Measurements from ENCODE around the gene PDE7B. TPM values are rescaled to one million over a fixed set of nuclear protein-coding genes. Genes with fewer than 3 reads are reported as not detected.

The PDE7B gene
- total and polyA plus RNA-seq, 10 donors: 0.54 to 4.6 (median 1.5) TPM

DNA sequence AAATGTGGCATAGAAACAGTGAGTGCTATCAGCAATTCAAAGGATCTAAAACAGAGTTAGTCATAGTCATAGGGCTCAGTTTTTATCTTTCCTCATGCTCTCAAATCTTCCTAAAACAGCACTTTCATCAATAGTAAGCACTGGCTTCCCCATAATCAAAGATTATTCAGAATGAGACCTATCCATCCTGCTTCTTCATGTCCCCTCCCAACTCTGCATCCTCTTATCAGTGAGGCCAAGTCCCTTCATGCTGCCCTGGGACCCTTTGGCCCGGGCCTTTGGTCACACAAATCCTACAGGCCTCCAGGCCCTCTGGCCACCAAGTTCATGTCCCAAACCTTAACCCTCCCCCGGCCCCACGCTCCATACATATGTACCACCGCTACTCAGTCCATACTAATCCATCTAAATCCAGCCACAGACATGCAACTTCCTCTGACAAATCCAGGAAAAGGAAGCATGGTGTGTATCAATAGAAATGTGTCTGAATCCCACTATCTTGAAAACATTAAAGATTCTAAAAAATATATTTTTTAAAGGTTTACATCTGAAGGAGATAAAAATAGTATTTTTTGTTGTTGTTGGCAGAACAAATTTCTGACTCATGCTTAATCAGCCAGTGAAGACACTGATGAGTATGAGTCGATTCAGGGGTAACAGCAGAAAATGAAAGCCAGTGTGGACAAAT, 143.5 kb downstream of the PDE7B start:
- TF ChIP-seq POLR2A (IDR thresholded peaks at IDR 0.05) (no peak), POLR2AphosphoS5 (IDR thresholded peaks at IDR 0.05) (no peak)
- TF ChIP-seq, protein P1, sequence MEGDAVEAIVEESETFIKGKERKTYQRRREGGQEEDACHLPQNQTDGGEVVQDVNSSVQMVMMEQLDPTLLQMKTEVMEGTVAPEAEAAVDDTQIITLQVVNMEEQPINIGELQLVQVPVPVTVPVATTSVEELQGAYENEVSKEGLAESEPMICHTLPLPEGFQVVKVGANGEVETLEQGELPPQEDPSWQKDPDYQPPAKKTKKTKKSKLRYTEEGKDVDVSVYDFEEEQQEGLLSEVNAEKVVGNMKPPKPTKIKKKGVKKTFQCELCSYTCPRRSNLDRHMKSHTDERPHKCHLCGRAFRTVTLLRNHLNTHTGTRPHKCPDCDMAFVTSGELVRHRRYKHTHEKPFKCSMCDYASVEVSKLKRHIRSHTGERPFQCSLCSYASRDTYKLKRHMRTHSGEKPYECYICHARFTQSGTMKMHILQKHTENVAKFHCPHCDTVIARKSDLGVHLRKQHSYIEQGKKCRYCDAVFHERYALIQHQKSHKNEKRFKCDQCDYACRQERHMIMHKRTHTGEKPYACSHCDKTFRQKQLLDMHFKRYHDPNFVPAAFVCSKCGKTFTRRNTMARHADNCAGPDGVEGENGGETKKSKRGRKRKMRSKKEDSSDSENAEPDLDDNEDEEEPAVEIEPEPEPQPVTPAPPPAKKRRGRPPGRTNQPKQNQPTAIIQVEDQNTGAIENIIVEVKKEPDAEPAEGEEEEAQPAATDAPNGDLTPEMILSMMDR (IDR thresholded peaks at IDR 0.05 in 8 of 11, conservative IDR thresholded peaks at IDR 0.05 in 3 of 11): no peak
- intact Hi-C loops (cut with DNase I; ENCODE audit: low total_unique reads): no loop called here
- DNase-seq: no peak
- Histone ChIP-seq H3K27me3 (replicated peaks in 1 of 7) (no peaks in the 10 kb centered on the region), H3K27ac (no peak overlapping the region), H3K4me1 (no peaks in the 10 kb centered on the region), H3K9me3 (peaks cover 0 to 12% (median 7%) of the 10 kb centered on the region in 8 donors), H3K36me3 (no peaks in the 10 kb centered on the region), H3K4me3 (no peak overlapping the region)
- 71 to 85% (median 74%) methylated on average over 5 of the region's 5 CpGs for WGBS, 5 donors

DNA sequence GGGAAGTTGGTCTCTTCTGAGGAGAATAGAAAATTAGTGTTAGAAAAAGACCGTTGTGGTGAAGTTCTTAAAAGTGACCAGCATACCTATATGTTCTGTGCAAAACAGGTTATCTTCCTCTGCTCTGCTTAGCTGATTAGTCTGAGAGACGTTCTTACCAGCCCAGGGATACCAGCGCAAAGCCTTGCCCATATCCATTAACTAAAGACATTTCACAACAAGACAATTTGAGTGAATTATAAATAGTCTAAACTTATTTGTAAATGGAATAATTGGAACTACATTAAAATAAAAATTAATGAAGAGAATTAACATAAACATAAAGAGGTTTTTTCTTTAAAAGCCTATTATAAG, 144.0 kb downstream of the PDE7B start:
- Histone ChIP-seq H3K27ac (no peak overlapping the region), H3K36me3 (no peaks in the 10 kb centered on the region), H3K4me1 (no peaks in the 10 kb centered on the region), H3K27me3 (replicated peaks in 1 of 7) (no peaks in the 10 kb centered on the region), H3K9me3 (peaks cover 0 to 16% (median 7%) of the 10 kb centered on the region in 8 donors), H3K4me3 (no peak overlapping the region)
- DNase-seq: no peak
- TF ChIP-seq, protein P1 (IDR thresholded peaks at IDR 0.05 in 8 of 11, conservative IDR thresholded peaks at IDR 0.05 in 3 of 11): no peak
- TF ChIP-seq POLR2AphosphoS5 (IDR thresholded peaks at IDR 0.05): no peak
- TF ChIP-seq POLR2A (IDR thresholded peaks at IDR 0.05): no peak
- intact Hi-C loops (cut with DNase I; ENCODE audit: low total_unique reads): no loop called here
- WGBS, 5 donors: 58 to 87% (median 79%) methylated on average over 3 of the region's 3 CpGs

GRCh38 chr6:135996668-135997067, 145.2 kb downstream of the PDE7B start:
- WGBS, 5 donors: 92 to 100% (median 96%) methylated on average over 2 of the region's 2 CpGs
- Histone ChIP-seq H3K4me1 (no peaks in the 10 kb centered on the region), H3K27ac (no peak overlapping the region), H3K36me3 (no peaks in the 10 kb centered on the region), H3K9me3 (peaks cover 0 to 17% (median 7%) of the 10 kb centered on the region in 8 donors), H3K4me3 (no peak overlapping the region), H3K27me3 (replicated peaks in 1 of 7) (no peaks in the 10 kb centered on the region)
- intact Hi-C loops (cut with DNase I; ENCODE audit: low total_unique reads): no loop called here
- DNase-seq: no peak
- TF ChIP-seq, protein P1 (IDR thresholded peaks at IDR 0.05 in 8 of 11, conservative IDR thresholded peaks at IDR 0.05 in 3 of 11): no peak
- TF ChIP-seq POLR2AphosphoS5 (IDR thresholded peaks at IDR 0.05): no peak
- no peak for TF ChIP-seq POLR2A (IDR thresholded peaks at IDR 0.05)

DNA sequence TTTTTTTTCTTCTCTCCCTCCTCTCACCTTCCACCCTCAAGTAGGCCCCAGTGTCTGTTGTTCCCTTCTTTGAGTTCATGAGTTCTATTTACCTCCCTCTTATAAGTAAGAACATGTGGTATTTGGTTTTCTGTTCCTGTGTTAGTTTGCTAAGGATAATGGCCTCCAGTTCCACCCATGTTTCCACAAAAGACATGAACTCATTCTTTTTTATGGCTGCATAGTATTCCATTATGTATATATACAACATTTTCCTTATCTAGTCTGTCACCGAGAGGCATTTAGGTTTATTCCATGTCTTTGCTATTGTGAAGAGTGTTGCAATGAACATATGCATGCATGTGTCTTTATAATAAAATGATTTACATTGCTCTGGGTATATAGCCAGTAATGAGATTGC, 147.9 kb downstream of the PDE7B start:
- TF ChIP-seq, protein P1 (IDR thresholded peaks at IDR 0.05 in 8 of 11, conservative IDR thresholded peaks at IDR 0.05 in 3 of 11): no peak
- TF ChIP-seq POLR2A (IDR thresholded peaks at IDR 0.05) (no peak), POLR2AphosphoS5 (IDR thresholded peaks at IDR 0.05) (no peak)

More for the DNA sequence above, 147.9 kb downstream of the PDE7B start:
- H3K4me3 ChIP-seq: no peak overlapping the region
- H3K36me3 ChIP-seq: no peaks in the 10 kb centered on the region
- peaks cover 0 to 17% (median 7%) of the 10 kb centered on the region in 8 donors for H3K9me3 ChIP-seq
- H3K4me1 ChIP-seq: no peaks in the 10 kb centered on the region
- DNase-seq: no peak
- H3K27ac ChIP-seq: no peak overlapping the region
- intact Hi-C loops (cut with DNase I; ENCODE audit: low total_unique reads): no loop called here
- no peaks in the 10 kb centered on the region for H3K27me3 ChIP-seq (replicated peaks in 1 of 7)
- WGBS, 5 donors: 95 to 100% (median 97%) methylated on average over 1 of the region's 1 CpG
